ENCODE results near the gene FMN2.

Gene FMN2

DNA sequence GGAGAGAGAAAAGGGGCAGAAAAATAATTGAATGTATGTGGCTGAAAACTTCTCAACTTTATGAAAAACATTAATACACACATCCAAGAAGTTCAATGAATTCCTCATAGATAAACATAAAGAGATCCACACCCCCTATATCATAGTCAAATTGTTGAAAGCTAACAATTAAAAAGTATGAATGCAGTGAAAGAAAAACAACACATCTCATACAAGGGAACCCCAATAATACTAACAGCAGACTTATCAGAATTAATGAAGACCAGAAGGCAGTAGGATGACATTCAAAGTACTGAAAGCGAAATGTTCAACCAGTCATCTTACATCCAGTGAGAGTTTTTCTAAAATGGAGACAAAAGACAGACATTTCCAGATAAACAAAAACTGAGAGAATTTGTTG lies 134.4 kb downstream of the FMN2 start:
- H3K27ac ChIP-seq (ENCODE audit: low read depth, low read length): no peak overlapping the region
- H3K36me3 ChIP-seq (ENCODE audit: control insufficient read depth, low read length): 0 out of 2 replicates have a peak, but pooled peaks cover 3% of the 10 kb centered on the region
- H4K20me1 ChIP-seq (ENCODE audit: control insufficient read depth, insufficient read depth, low read depth, low read length): no peaks in the 10 kb centered on the region
- H3K27me3 ChIP-seq (ENCODE audit: control insufficient read depth, low read length): no peaks in the 10 kb centered on the region
- no peaks in the 10 kb centered on the region for H3F3A ChIP-seq (ENCODE audit: control insufficient read depth, insufficient read depth)
- H3K4me1 ChIP-seq (ENCODE audit: control insufficient read depth, low read length): peaks cover 6% of the 10 kb centered on the region
- no peak overlapping the region for H3K4me3 ChIP-seq (ENCODE audit: low read length)
- no peak overlapping the region for H3K4me2 ChIP-seq (ENCODE audit: low read length)
- H3K9me3 ChIP-seq (ENCODE audit: control insufficient read depth, insufficient read depth, low read length): no peaks in the 10 kb centered on the region
- H3K9me2 ChIP-seq (replicated peaks; ENCODE audit: control insufficient read depth, low read length): no peaks in the 10 kb centered on the region
- TF ChIP-seq, protein P1, sequence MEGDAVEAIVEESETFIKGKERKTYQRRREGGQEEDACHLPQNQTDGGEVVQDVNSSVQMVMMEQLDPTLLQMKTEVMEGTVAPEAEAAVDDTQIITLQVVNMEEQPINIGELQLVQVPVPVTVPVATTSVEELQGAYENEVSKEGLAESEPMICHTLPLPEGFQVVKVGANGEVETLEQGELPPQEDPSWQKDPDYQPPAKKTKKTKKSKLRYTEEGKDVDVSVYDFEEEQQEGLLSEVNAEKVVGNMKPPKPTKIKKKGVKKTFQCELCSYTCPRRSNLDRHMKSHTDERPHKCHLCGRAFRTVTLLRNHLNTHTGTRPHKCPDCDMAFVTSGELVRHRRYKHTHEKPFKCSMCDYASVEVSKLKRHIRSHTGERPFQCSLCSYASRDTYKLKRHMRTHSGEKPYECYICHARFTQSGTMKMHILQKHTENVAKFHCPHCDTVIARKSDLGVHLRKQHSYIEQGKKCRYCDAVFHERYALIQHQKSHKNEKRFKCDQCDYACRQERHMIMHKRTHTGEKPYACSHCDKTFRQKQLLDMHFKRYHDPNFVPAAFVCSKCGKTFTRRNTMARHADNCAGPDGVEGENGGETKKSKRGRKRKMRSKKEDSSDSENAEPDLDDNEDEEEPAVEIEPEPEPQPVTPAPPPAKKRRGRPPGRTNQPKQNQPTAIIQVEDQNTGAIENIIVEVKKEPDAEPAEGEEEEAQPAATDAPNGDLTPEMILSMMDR (IDR thresholded peaks at IDR 0.05; ENCODE audit: low read depth, low read length, poor library complexity, severe bottlenecking): no peak
- TF ChIP-seq EZH2phosphoT487 (IDR thresholded peaks at IDR 0.05; ENCODE audit: borderline replicate concordance, low read length): no peak
- no peaks in the 10 kb centered on the region for H3K79me2 ChIP-seq (ENCODE audit: control insufficient read depth, low read length)

DNA sequence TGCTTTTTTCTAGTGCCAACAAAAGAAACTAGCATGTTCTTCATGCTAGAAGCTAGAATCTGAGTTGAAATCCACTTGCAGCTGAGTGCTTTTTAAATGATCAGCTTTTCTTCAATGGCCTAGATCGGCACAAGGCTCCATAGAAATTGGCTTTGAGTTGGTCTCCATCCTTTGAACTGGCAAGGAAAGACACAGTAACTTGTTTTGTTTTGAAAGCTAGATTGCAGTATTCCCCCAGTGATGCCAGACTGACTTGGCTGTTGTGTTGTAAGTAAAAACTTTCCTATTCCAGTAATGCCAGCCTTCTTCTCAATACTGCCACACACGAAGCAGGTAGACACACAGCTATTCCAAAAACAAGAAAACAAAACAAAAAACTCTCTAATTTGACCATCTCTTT lies 139.1 kb downstream of the FMN2 start:
- Histone ChIP-seq H3K9me2 (replicated peaks; ENCODE audit: control insufficient read depth, low read length) (no peaks in the 10 kb centered on the region), H3K9me3 (ENCODE audit: control insufficient read depth, insufficient read depth, low read length) (no peaks in the 10 kb centered on the region), H3K79me2 (ENCODE audit: control insufficient read depth, low read length) (no peaks in the 10 kb centered on the region), H3F3A (ENCODE audit: control insufficient read depth, insufficient read depth) (no peaks in the 10 kb centered on the region), H3K27ac (ENCODE audit: low read depth, low read length) (no peak overlapping the region), H4K20me1 (ENCODE audit: control insufficient read depth, insufficient read depth, low read depth, low read length) (no peaks in the 10 kb centered on the region), H3K36me3 (ENCODE audit: control insufficient read depth, low read length) (peaks cover 5% of the 10 kb centered on the region; the same call in 1 of the 2 replicates), H3K4me1 (ENCODE audit: control insufficient read depth, low read length) (peaks cover 9% of the 10 kb centered on the region), H3K4me2 (ENCODE audit: low read length) (no peak overlapping the region), H3K27me3 (ENCODE audit: control insufficient read depth, low read length) (no peaks in the 10 kb centered on the region), H3K4me3 (ENCODE audit: low read length) (no peak overlapping the region)
- no peak for TF ChIP-seq EZH2phosphoT487 (IDR thresholded peaks at IDR 0.05; ENCODE audit: borderline replicate concordance, low read length)
- TF ChIP-seq, protein P1 (IDR thresholded peaks at IDR 0.05; ENCODE audit: low read depth, low read length, poor library complexity, severe bottlenecking): no peak

DNA sequence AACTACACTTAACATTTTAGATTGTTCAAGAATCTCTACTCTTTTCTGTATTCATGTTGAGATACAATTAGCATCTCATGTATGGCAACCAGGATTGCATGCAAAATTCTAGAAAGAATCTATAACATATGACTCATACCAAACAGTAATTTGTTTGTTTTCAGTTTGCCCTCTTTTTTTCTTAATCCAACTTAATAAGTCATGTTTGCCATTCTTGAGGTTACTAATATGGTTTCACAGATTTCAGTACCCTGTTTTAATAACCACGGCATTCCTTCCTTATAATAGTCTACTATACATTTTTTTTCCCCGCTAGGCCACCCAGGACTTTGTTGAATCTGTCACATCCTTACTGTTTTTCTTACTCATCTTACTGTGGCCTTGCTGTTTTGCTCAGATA lies 140.8 kb downstream of the FMN2 start:
- Histone ChIP-seq H3K4me3 (ENCODE audit: low read length) (no peak overlapping the region), H3K27me3 (ENCODE audit: control insufficient read depth, low read length) (no peaks in the 10 kb centered on the region), H3K4me2 (ENCODE audit: low read length) (no peak overlapping the region), H3K4me1 (ENCODE audit: control insufficient read depth, low read length) (peaks cover 9% of the 10 kb centered on the region), H3K27ac (ENCODE audit: low read depth, low read length) (no peak overlapping the region), H3K79me2 (ENCODE audit: control insufficient read depth, low read length) (no peaks in the 10 kb centered on the region), H3F3A (ENCODE audit: control insufficient read depth, insufficient read depth) (no peaks in the 10 kb centered on the region), H3K9me2 (replicated peaks; ENCODE audit: control insufficient read depth, low read length) (no peaks in the 10 kb centered on the region), H3K9me3 (ENCODE audit: control insufficient read depth, insufficient read depth, low read length) (no peaks in the 10 kb centered on the region), H3K36me3 (ENCODE audit: control insufficient read depth, low read length) (peaks cover 5% of the 10 kb centered on the region; the same call in 1 of the 2 replicates), H4K20me1 (ENCODE audit: control insufficient read depth, insufficient read depth, low read depth, low read length) (no peaks in the 10 kb centered on the region)
- TF ChIP-seq EZH2phosphoT487 (IDR thresholded peaks at IDR 0.05; ENCODE audit: borderline replicate concordance, low read length): no peak
- TF ChIP-seq, protein P1 (IDR thresholded peaks at IDR 0.05; ENCODE audit: low read depth, low read length, poor library complexity, severe bottlenecking): no peak

Data from DOHH2 (cell line).